ENCODE results near the gene TCF4.

The TCF4 gene

GRCh38 chr18:55349685-55350084 lies 238.3 kb downstream of the TCF4 start:
- DNase-seq (ENCODE audit: low read depth), result no peak

- DNase-seq (ENCODE audit: low read depth), result no peak
Observed at GRCh38 chr18:55346961-55347740, 240.8 kb downstream of the TCF4 start.

- no peak for DNase-seq (ENCODE audit: low read depth)
Observed at GRCh38 chr18:55346387-55346786, 241.6 kb downstream of the TCF4 start.

- DNase-seq (ENCODE audit: low read depth), result no peak
Observed at GRCh38 chr18:55345103-55345950, 242.7 kb downstream of the TCF4 start.

GRCh38 chr18:55343396-55344073 lies 244.5 kb downstream of the TCF4 start:
- peak; percentile 44 for DNase-seq (ENCODE audit: low read depth)

- no peak for DNase-seq (ENCODE audit: low read depth)
Observed at GRCh38 chr18:55340998-55341397, 247.0 kb downstream of the TCF4 start.

- DNase-seq (ENCODE audit: low read depth), result no peak
Observed at GRCh38 chr18:55339990-55340389, 248.0 kb downstream of the TCF4 start.

DNA sequence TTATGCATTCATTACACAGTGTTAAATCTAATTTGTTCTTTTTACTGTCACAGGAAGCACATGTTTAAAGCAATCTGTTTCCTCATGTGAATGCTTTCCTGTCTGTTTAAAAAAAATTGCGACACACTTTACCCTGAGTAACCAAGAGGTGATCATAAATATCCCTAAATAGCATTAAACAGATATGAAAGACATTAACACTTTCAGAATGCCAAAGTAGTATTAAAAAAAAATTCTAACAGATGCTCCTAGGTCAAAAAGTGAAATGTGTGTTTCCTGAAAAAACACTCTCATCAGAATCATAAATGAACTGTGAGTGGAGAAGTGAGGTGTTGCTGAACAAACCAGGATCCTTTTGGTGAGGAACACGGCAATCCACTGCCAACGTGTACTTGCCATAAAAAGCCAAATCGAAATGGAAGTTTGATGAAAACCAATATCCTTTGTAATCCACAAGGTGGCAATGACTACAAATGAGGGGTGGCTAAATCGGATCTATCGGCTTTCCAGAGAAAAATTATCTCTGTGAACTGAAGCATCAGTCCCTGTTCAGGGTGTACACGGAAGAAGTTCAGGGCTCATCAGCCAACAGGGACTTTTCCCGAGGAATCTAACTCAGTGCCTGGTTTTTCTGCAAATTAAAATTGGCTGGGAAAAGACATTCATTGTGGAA lies 248.9 kb downstream of the TCF4 start:
- no peak for DNase-seq (ENCODE audit: low read depth)

DNA sequence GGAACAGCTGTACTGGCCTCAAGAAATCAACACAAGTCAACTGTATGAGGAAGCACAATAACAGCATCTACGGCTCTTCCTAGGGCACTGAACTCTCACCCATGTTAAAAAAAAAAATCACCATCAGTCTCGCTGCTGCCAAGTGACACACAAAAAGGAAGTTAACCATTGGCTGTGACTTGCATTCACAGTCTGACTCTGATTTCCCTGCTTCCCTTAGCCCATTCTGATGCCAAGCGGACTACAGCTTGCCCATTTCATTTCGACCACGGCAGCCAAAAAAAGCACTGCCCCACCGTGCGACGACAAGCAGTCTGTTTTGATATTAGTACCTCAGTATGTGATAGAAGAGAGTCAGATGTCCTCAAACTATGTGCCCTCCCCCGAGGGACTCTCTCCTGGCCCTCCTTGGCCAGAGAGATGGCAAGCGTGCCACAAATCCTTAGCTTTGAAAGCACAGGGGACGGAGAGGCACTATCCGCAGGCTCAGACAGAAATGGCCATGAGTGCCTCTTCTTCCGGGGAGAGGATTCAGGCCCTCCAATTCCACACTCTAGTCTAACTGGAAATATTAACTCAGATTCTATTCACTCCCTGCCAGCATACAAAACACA lies 250.0 kb downstream of the TCF4 start:
- no peak for DNase-seq (ENCODE audit: low read depth)

- no peak for DNase-seq (ENCODE audit: low read depth)
Observed at GRCh38 chr18:55337138-55337537, 250.9 kb downstream of the TCF4 start.

GRCh38 chr18:55336438-55337100 lies 251.4 kb downstream of the TCF4 start:
- no peak for DNase-seq (ENCODE audit: low read depth)

DNA sequence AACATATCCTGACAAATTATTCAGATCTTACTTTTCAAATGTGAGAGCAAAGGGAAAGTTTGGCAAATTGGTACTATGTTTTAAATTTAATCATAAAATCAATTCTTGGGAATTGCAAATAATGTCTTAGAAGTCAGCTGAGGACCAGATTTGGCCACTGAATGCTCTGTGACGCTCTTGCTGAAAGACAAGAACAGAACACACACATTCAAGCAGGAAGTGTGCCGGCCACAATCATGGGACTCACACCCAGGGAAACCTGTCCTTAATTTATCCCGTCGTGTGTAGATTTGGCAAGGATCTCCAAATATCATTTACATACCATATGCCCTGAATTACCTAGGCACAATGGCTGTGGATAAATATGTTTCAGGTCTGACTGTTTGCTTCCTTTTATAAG lies 253.1 kb downstream of the TCF4 start:
- no peak for DNase-seq (ENCODE audit: low read depth)

- DNase-seq (ENCODE audit: low read depth), result no peak
Observed at GRCh38 chr18:55331301-55331700, 256.7 kb downstream of the TCF4 start.

GRCh38 chr18:55328301-55328700 lies 259.7 kb downstream of the TCF4 start:
- DNase-seq (ENCODE audit: low read depth), result peak; percentile 22

- no peak for DNase-seq (ENCODE audit: low read depth)
Observed at GRCh38 chr18:55327454-55327853, 260.5 kb downstream of the TCF4 start.

DNA sequence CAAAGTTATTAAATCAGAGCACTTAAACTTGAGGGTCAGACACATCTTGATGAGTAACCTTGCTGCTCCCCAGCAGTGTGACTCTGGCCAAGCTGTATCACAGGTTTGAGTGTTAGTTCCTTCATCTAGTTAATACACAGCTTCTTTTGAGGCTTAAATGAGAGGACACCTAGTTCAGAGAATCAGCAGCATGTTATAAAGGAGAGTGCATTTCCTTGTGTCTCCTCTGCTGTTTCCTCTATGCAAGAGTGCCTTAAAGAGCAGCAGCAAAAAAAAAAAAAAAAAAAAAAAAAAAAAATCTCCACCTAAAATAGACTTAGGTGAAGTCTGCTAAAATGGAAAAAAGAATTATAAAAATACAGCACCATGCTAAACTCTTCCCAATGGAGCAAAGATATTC lies 261.9 kb downstream of the TCF4 start:
- no peak for DNase-seq (ENCODE audit: low read depth)

DNA sequence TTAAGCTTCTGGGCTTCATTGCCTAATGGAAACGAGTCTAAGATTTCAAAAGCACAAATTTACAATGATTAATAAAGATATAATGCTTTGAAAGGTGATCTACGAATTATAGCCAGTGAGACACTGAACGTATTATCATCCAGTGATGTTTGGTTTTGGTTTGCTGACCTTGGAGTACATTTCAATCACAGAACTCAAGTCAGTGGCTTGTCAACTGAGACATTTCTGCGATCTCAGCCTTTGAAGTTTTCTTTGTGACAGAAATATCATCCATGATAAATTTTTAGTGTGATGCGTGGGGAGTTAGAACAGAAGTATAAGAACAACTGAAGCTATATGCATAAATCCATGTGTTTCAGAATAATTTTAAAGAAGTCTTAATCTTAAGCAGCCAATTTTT lies 263.8 kb downstream of the TCF4 start:
- DNase-seq (ENCODE audit: low read depth), result no peak

GRCh38 chr18:55323051-55323994 lies 264.7 kb downstream of the TCF4 start:
- DNase-seq (ENCODE audit: low read depth), result peak; percentile 28

GRCh38 chr18:55322178-55322735 lies 265.7 kb downstream of the TCF4 start:
- peak; percentile 95 for DNase-seq (ENCODE audit: low read depth)

Data from amniotic epithelial cell (primary cell).